Measurements from ENCODE around the gene SUPT20H.

GRCh38 chr13:37069597-37070103 is 10.2 kb upstream of the SUPT20H start:
- no peak for TF ChIP-seq EZH2phosphoT487 (IDR thresholded peaks at IDR 0.05; ENCODE audit: borderline replicate concordance)
- TF ChIP-seq EZH2 (IDR thresholded peaks at IDR 0.05), result no peak
